GM18517 (cell line): Measurements from ENCODE around the gene MEGF11.
A peak's percentile ranks its signal among the peaks of the same experiment; 100 is the strongest.

Experiments
- ATAC-seq: cut with Tn5 transposase; IDR thresholded peaks from one replicate; pipeline ENCODE4 v1.9.1; 2021; ENCODE audit warnings: mild to moderate bottlenecking, moderate library complexity; ENCODE audit not compliant: unreplicated experiment

The MEGF11 gene

GRCh38 chr15:66253418-66254088 lies at the start of gene MEGF11:
MEGF11 (minus strand) TSS chr15:66253750; CDS start chr15:66128403, 125,347 bp downstream.
- ATAC-seq = no peak

GRCh38 chr15:66302489-66303278 lies 49.1 kb upstream of the MEGF11 start:
- ATAC-seq = no peak

- no peak for ATAC-seq
Observed at GRCh38 chr15:66298803-66299251, 45.3 kb upstream of the MEGF11 start.

- ATAC-seq = no peak
Observed at GRCh38 chr15:66296186-66296585, 42.6 kb upstream of the MEGF11 start.

GRCh38 chr15:66294932-66295235 lies 41.3 kb upstream of the MEGF11 start:
- ATAC-seq = no peak

GRCh38 chr15:66294157-66294931 lies 40.8 kb upstream of the MEGF11 start:
- peak; percentile 20 for ATAC-seq

- ATAC-seq = peak; percentile 67
Observed at GRCh38 chr15:66293419-66294156, 40.0 kb upstream of the MEGF11 start, which contains the start of gene DIS3L. DIS3L (plus strand) TSS chr15:66293568; CDS start chr15:66293597, 29 bp downstream.

GRCh38 chr15:66292571-66293418 lies 39.2 kb upstream of the MEGF11 start:
- no peak for ATAC-seq

GRCh38 chr15:66291816-66292570 lies 38.4 kb upstream of the MEGF11 start:
- ATAC-seq = no peak

GRCh38 chr15:66290518-66290917 lies 37.0 kb upstream of the MEGF11 start:
- ATAC-seq = no peak

GRCh38 chr15:66290007-66290406 lies 36.5 kb upstream of the MEGF11 start:
- ATAC-seq = no peak

- no peak for ATAC-seq
Observed at GRCh38 chr15:66288551-66289185, 35.1 kb upstream of the MEGF11 start.

GRCh38 chr15:66288093-66288492 lies 34.5 kb upstream of the MEGF11 start:
- no peak for ATAC-seq

- ATAC-seq = no peak
Observed at GRCh38 chr15:66287461-66288057, 34.0 kb upstream of the MEGF11 start.

GRCh38 chr15:66285533-66286280 lies 32.2 kb upstream of the MEGF11 start:
- no peak for ATAC-seq

GRCh38 chr15:66284271-66284670 lies 30.7 kb upstream of the MEGF11 start:
- no peak for ATAC-seq

- ATAC-seq = no peak
Observed at GRCh38 chr15:66278671-66279070, 25.1 kb upstream of the MEGF11 start.

GRCh38 chr15:66278056-66278455 lies 24.5 kb upstream of the MEGF11 start:
- no peak for ATAC-seq
